H9 (cell line): ENCODE results near the gene CBR1. TPM values are rescaled to one million over a fixed set of nuclear protein-coding genes. Genes with fewer than 3 reads are reported as not detected.

ENCODE experiments used
- DNase-seq: peaks from one replicate; pipeline ENCODE4 v3.0.0-alpha.2; 2017
- H2AFZ ChIP-seq: one replicate; pipeline ENCODE4 v1.6.1; 2013; ENCODE audit warnings: mild to moderate bottlenecking, low read length, control low read depth, moderate library complexity
- H2AK5ac ChIP-seq: 2 replicates; pipeline ENCODE4 v1.6.1; 2013; ENCODE audit warnings: low read length, control low read depth, mixed read lengths; ENCODE audit not compliant: insufficient read length
- H2BK120ac ChIP-seq: one replicate; pipeline ENCODE4 v1.6.1; 2013; ENCODE audit warnings: low read depth, mild to moderate bottlenecking, low read length, control low read depth, inconsistent platforms; ENCODE audit not compliant: poor library complexity, severe bottlenecking
- H2BK12ac ChIP-seq: 2 replicates; pipeline ENCODE4 v1.6.1; 2013; ENCODE audit warnings: low read length, control low read depth, mixed read lengths, low read depth; ENCODE audit not compliant: insufficient read length
- H2BK15ac ChIP-seq: 2 replicates; pipeline ENCODE4 v1.6.1; 2013; ENCODE audit warnings: low read depth, low read length, control low read depth
- H2BK20ac ChIP-seq: one replicate; pipeline ENCODE4 v1.6.1; 2013; ENCODE audit warnings: low read depth, mild to moderate bottlenecking, low read length, control low read depth, inconsistent platforms; ENCODE audit not compliant: poor library complexity, severe bottlenecking
- H2BK5ac ChIP-seq: 2 replicates; pipeline ENCODE4 v1.6.1; 2013; ENCODE audit warnings: low read length, control low read depth, mixed read lengths; ENCODE audit not compliant: insufficient read length
- H3K14ac ChIP-seq: 2 replicates; pipeline ENCODE4 v1.6.1; 2013; ENCODE audit warnings: low read length, control low read depth; ENCODE audit not compliant: insufficient read depth
- H3K18ac ChIP-seq: 2 replicates; pipeline ENCODE4 v1.6.1; 2013; ENCODE audit warnings: low read depth, mild to moderate bottlenecking, mixed read lengths, low read length, control low read depth; ENCODE audit not compliant: insufficient read length
- H3K23ac ChIP-seq: 2 replicates; pipeline ENCODE4 v1.6.1; 2013; ENCODE audit warnings: low read length, control low read depth, mixed read lengths, low read depth; ENCODE audit not compliant: insufficient read length
- H3K23me2 ChIP-seq: 2 replicates; pipeline ENCODE4 v1.6.1; 2013; ENCODE audit warnings: low read depth, mild to moderate bottlenecking, mixed read lengths, low read length, control low read depth; ENCODE audit not compliant: insufficient read length, poor library complexity, severe bottlenecking
- H3K27ac ChIP-seq: 2 replicates; pipeline ENCODE4 v1.5.1; 2013; ENCODE audit warnings: low read length, control low read depth, mixed read lengths, low read depth; ENCODE audit not compliant: insufficient read length
- H3K27me3 ChIP-seq: 2 replicates; pipeline ENCODE4 v1.6.1; 2013; ENCODE audit warnings: low read length, control low read depth, inconsistent platforms; ENCODE audit not compliant: insufficient read depth
- H3K4ac ChIP-seq: 2 replicates; pipeline ENCODE4 v1.6.1; 2013; ENCODE audit warnings: low read depth, mild to moderate bottlenecking, control low read depth, inconsistent platforms, low read length, moderate library complexity
- H3K4me1 ChIP-seq: 2 replicates; pipeline ENCODE4 v1.6.1; 2013; ENCODE audit warnings: low read length, control low read depth, inconsistent platforms; ENCODE audit not compliant: insufficient read depth
- H3K4me2 ChIP-seq: 2 replicates; pipeline ENCODE4 v1.6.1; 2013; ENCODE audit warnings: low read length, control low read depth, mixed read lengths; ENCODE audit not compliant: insufficient read length, insufficient read depth
- H3K56ac ChIP-seq: 2 replicates; pipeline ENCODE4 v1.6.1; 2013; ENCODE audit warnings: low read depth, mild to moderate bottlenecking, mixed read lengths, low read length, control low read depth; ENCODE audit not compliant: insufficient read length
- H3K79me1 ChIP-seq: 2 replicates; pipeline ENCODE4 v1.6.1; 2013; ENCODE audit warnings: low read depth, mild to moderate bottlenecking, moderate library complexity, low read length, control low read depth, inconsistent platforms; ENCODE audit not compliant: insufficient read depth, poor library complexity, severe bottlenecking
- H3K79me2 ChIP-seq: 2 replicates; pipeline ENCODE4 v1.6.1; 2013; ENCODE audit warnings: low read length, control low read depth, inconsistent platforms; ENCODE audit not compliant: insufficient read depth
- H3K9ac ChIP-seq: 2 replicates; pipeline ENCODE4 v1.6.1; 2013; ENCODE audit warnings: low read length, control low read depth, mixed read lengths; ENCODE audit not compliant: insufficient read length; ENCODE audit errors: extremely low read depth
- H3K9me3 ChIP-seq: one replicate; pipeline ENCODE4 v1.6.1; 2013; ENCODE audit warnings: low read depth, low read length, inconsistent platforms; ENCODE audit not compliant: control insufficient read depth
- H3T11ph ChIP-seq: one replicate; pipeline ENCODE4 v1.6.1; 2013; ENCODE audit warnings: mild to moderate bottlenecking, low read length, control low read depth, inconsistent platforms
- H4K20me1 ChIP-seq: one replicate; pipeline ENCODE4 v1.6.1; 2013; ENCODE audit not compliant: control insufficient read depth, insufficient read length, insufficient read depth
- H4K5ac ChIP-seq: 2 replicates; pipeline ENCODE4 v1.6.1; 2013; ENCODE audit warnings: low read depth, mild to moderate bottlenecking, mixed read lengths, low read length, control low read depth; ENCODE audit not compliant: insufficient read length
- H4K8ac ChIP-seq: replicated peaks from 2 replicates; pipeline ENCODE4 v1.6.1; 2013; ENCODE audit warnings: low read length, control low read depth, mixed read lengths, low read depth; ENCODE audit not compliant: insufficient read length
- H4K91ac ChIP-seq: 2 replicates; pipeline ENCODE4 v1.6.1; 2013; ENCODE audit warnings: low read depth, mild to moderate bottlenecking, moderate library complexity, mixed read lengths, low read length, control low read depth; ENCODE audit not compliant: insufficient read length
- H3K27ac Mint-ChIP-seq, 3 experiments: 2 replicates in 2 of 3; 3 replicates in 1 of 3; pipeline ENCODE4 v1.8.0; 2020 to 2021; ENCODE audit warnings: mixed read lengths in 3 of 3, mild to moderate bottlenecking in 1 of 3, moderate library complexity in 1 of 3
- H3K27me3 Mint-ChIP-seq: 2 replicates; pipeline ENCODE4 v1.8.0; 2021; ENCODE audit warnings: low read depth, mild to moderate bottlenecking, moderate library complexity, mixed read lengths
- H3K36me3 Mint-ChIP-seq, 3 experiments: 2 replicates in 2 of 3; 3 replicates in 1 of 3; pipeline ENCODE4 v1.8.0; 2020 to 2021; ENCODE audit warnings: low read depth in 3 of 3, mixed read lengths in 3 of 3; ENCODE audit not compliant: insufficient read depth in 1 of 3
- H3K4me1 Mint-ChIP-seq, 2 experiments: 2 replicates each; pipeline ENCODE4 v1.8.0; 2020; ENCODE audit warnings: mixed read lengths in 2 of 2
- H3K4me3 Mint-ChIP-seq, 2 experiments: 2 replicates in 1 of 2; 3 replicates in 1 of 2; pipeline ENCODE4 v1.8.0; 2020 to 2021; ENCODE audit warnings: mild to moderate bottlenecking in 2 of 2, mixed read lengths in 2 of 2, moderate library complexity in 1 of 2
- H3K9me3 Mint-ChIP-seq, 2 experiments: 2 replicates in 1 of 2; 3 replicates in 1 of 2; pipeline ENCODE4 v1.8.0; 2020; ENCODE audit warnings: mild to moderate bottlenecking in 2 of 2, mixed read lengths in 2 of 2, moderate library complexity in 1 of 2
- CTCF ChIP-seq: fragments of 200-600 bp; sonication (generic); conservative IDR thresholded peaks from 3 replicates; pipeline ENCODE4 v1.8.0; 2021; ENCODE audit warnings: antibody characterized with exemption, mild to moderate bottlenecking
- WGBS: extraction: QIAGEN DNeasy Blood & Tissue Kit; methylation state at CpG from one replicate; pipeline ENCODE4 v1.1.7; 2013; ENCODE audit warnings: missing lambda C conversion rate, low lambda C conversion rate, mixed read lengths; ENCODE audit not compliant: insufficient read length; ENCODE audit errors: extremely low coverage; 5-methylcytosine and 5-hydroxymethylcytosine counted together
- total RNA-seq: library from RNA; stranded (reverse); gene quantifications from 2 replicates; pipeline ENCODE4 v1.2.1, GENCODE V29; 2021

Gene CBR1
- total RNA-seq, 1 experiment from 2014 or later = 5.7 TPM

- no peak overlapping the region for H3T11ph ChIP-seq
- H3K4me1 ChIP-seq = no peaks in the 10 kb centered on the region
- no peak overlapping the region for H2BK120ac ChIP-seq
- 0 out of 2 replicates have a peak overlapping the region, but pooled peaks have one; percentile 46 for H3K14ac ChIP-seq
- no peak overlapping the region for H3K4ac ChIP-seq
- no CpG with 5 or more reads among the region's 25 CpGs for WGBS
- H3K4me1 Mint-ChIP-seq = peaks cover 7 to 20% of the 10 kb centered on the region in 2 experiments
- H2BK15ac ChIP-seq = no peak overlapping the region
- no peak overlapping the region for H2BK5ac ChIP-seq
- no peak overlapping the region for H4K8ac ChIP-seq
- no peaks in the 10 kb centered on the region for H3K79me1 ChIP-seq
- H2BK12ac ChIP-seq = no peak overlapping the region
- no peak overlapping the region for H3K9ac ChIP-seq
- TF ChIP-seq CTCF = peak; percentile 97
- no peaks in the 10 kb centered on the region for H3K9me3 ChIP-seq
- no peak overlapping the region for H2AK5ac ChIP-seq
- no peaks in the 10 kb centered on the region for H3K79me2 ChIP-seq
- H4K91ac ChIP-seq = no peak overlapping the region
- H3K27me3 Mint-ChIP-seq = no peaks in the 10 kb centered on the region; the same call in 1 of the 2 replicates
- H2BK20ac ChIP-seq = no peak overlapping the region
- peak overlapping the region; percentile 47 for H3K4me2 ChIP-seq
- H3K18ac ChIP-seq = no peak overlapping the region
- no peak overlapping the region for H4K5ac ChIP-seq
- peak overlapping the region; percentile 96 for H2AFZ ChIP-seq
- no peaks in the 10 kb centered on the region for H3K23me2 ChIP-seq
- H3K56ac ChIP-seq = no peak overlapping the region
- H4K20me1 ChIP-seq = no peaks in the 10 kb centered on the region
- H3K36me3 Mint-ChIP-seq = peaks cover 0 to 8% (median 4%) of the 10 kb centered on the region in 3 experiments; a peak in 4 of 7 replicates
- H3K4me3 Mint-ChIP-seq = no peak overlapping the region; a peak in 2 of 5 replicates
- no peak overlapping the region for H3K23ac ChIP-seq
- no peak overlapping the region for H3K27ac ChIP-seq
- H3K27me3 ChIP-seq = no peaks in the 10 kb centered on the region; the same call in 1 of the 2 replicates
- DNase-seq = peak; percentile 86
- peak overlapping the region in 1 of 3 experiments; percentile 21; a peak in 1 of 7 replicates for H3K27ac Mint-ChIP-seq
- no peaks in the 10 kb centered on the region for H3K9me3 Mint-ChIP-seq
Measured at GRCh38 chr21:36028127-36029069, 41.4 kb upstream of the CBR1 start.
